Hepatocyte (in vitro differentiated cells): ENCODE data around the gene KLK8.

Experiments used
- EZH2 ChIP-seq: fragments of 200-600 bp; sonication (generic); IDR thresholded peaks from 2 replicates; pipeline ENCODE4 v1.6.1; 2016; ENCODE audit warnings: antibody characterized with exemption, mild to moderate bottlenecking, borderline replicate concordance
- TF ChIP-seq, protein P1 (sequence below): fragments of 200-600 bp; sonication (generic); IDR thresholded peaks from 2 replicates; pipeline ENCODE4 v1.5.1; 2016; ENCODE audit warnings: antibody characterized with exemption, mild to moderate bottlenecking; ENCODE audit not compliant: poor library complexity

DNA sequence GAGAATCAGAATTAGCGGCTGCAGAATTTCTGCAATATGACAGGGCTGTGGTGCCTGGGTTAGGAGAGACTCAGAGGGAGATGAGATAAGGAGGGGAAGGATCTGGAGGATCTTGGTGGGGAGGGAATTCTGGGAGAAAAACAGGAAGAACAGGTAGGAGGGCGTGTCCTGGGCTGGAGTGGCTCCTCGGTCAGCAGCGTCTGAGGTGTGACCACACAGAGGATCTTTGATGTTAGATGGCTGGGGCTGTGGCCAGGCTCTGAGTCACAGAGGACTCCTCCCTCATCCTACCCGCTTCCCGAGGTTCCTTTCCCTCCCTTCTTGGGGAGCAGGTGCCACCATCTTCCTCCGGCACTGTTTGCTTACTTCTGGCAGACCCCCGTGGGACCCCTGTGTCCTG is 25.6 kb downstream of the KLK8 start:
- TF ChIP-seq, protein P1, sequence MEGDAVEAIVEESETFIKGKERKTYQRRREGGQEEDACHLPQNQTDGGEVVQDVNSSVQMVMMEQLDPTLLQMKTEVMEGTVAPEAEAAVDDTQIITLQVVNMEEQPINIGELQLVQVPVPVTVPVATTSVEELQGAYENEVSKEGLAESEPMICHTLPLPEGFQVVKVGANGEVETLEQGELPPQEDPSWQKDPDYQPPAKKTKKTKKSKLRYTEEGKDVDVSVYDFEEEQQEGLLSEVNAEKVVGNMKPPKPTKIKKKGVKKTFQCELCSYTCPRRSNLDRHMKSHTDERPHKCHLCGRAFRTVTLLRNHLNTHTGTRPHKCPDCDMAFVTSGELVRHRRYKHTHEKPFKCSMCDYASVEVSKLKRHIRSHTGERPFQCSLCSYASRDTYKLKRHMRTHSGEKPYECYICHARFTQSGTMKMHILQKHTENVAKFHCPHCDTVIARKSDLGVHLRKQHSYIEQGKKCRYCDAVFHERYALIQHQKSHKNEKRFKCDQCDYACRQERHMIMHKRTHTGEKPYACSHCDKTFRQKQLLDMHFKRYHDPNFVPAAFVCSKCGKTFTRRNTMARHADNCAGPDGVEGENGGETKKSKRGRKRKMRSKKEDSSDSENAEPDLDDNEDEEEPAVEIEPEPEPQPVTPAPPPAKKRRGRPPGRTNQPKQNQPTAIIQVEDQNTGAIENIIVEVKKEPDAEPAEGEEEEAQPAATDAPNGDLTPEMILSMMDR = no peak
- TF ChIP-seq EZH2 = no peak
